Activated T-helper 9 cell treated with anti-CD3 and anti-CD28 coated beads, Interleukin-2, amount 50 U/mL, for 16 hours (primary cell): ENCODE results near the gene DOK5.
"Not testable (repeated sequence)": the region's sequence is repeated elsewhere in the genome, so short reads cannot be mapped to it uniquely, and the experiment has no call there.

Experiments used
- DNase-seq: peaks from one replicate; pipeline ENCODE4 v3.0.0-alpha.2; 2020; ENCODE audit warnings: low read depth

DOK5 gene

DNA sequence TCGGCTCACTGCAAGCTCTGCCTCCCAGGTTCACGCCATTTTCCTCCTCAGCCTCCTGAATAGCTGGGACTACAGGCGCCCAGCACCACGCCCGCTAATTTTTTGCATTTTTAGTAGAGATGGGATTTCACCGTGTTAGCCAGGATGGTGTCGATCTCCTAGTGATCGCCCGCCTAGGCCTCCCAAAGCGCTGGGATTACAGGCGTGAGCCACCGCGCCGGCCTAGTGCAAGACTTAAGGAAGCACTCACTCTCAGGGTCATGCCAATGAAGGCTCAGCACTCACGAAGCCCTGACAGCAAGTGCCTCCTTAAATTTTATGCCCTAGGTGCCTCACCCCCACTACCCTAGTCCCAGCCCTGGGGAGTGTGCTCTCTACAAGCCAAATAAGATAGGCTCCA, 4.7 kb upstream of the DOK5 start:
- DNase-seq: no peak

DNA sequence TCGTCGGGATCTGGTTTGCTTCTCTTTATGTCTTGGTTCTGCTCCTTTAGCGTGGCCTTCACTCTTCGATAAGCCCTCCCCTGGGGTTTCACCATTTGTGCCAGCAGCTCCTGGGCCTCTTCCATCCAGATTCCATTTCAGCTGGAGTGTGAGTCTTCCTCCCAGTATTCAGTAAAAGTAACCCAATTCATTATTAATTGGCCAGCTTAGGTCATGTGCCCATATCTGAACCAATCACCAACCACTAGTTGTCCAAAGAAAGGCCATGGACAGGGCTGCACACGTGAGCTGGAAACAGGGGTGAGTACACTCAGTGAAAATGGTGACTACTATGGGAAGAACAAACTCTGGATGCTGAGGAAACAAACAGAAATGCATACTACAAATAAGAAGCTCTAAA, 2.8 kb upstream of the DOK5 start:
- DNase-seq: no peak

DNA sequence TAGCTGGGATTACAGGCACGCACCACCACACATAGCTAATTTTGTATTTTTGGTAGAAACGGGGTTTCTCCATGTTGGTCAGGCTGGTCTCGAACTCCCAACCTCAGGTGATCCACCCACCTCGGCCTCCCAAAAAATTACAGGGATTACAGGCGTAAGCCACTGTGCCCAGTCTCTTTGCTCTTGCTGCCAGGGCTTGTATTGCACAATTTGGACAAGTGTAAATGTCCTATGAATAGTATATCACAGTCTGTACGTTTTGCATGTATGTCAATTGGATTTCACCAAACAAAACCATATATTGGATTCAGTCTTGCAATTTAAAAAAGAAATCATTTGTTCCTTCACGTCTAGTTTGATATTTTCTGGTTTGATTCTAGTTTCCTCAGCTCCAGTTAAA, 2.1 kb upstream of the DOK5 start:
- DNase-seq: no peak

GRCh38 chr20:54474046-54474445, 1.3 kb upstream of the DOK5 start:
- no peak for DNase-seq

GRCh38 chr20:54474866-54475265, 527 bp upstream of the DOK5 start:
- no peak for DNase-seq

GRCh38 chr20:54476169-54477009, 996 bp downstream of the DOK5 start:
- no peak for DNase-seq

GRCh38 chr20:54477191-54477955, 2.0 kb downstream of the DOK5 start:
- DNase-seq: no peak

GRCh38 chr20:54479138-54479906, 3.9 kb downstream of the DOK5 start:
- DNase-seq: no peak

DNA sequence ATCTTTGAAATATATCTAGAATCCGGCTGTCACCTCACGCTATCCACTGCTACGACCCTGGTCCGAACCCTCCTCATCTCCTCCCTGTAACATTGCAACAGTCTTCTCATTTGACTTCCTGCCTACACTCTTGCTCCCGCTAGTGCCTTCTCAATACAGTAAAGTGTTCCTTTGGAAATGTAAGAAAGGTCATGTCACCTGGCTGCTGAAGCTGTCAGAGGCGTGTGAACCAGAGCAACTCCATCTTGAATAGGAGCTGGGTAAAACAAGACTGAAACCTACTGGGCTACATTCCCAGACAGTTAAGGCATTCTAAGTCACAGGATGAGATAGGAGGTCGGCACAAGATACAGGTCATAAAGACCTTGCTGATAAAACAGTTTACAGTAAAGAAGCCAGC, 4.5 kb downstream of the DOK5 start:
- not testable (repeated sequence) for DNase-seq

DNA sequence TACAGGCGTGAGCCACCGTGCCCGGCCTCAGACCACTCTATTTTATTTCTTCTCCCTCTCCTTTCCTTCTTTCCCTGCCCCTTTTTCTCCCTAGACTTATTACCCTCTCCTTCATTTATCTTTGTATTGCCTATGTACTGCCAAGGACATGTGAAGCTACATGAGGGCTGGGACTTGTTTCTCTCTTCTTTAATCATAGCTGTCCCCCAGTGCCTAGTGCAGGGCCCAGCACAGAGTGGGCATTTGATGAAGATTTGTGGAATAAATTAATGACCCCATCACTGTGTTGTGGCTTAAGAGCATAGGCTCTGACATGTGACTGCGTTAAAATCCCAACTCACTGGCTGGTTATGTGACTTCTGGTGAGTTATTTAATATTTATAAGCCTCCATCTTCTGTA, 6.0 kb downstream of the DOK5 start:
- no peak for DNase-seq

GRCh38 chr20:54485631-54486030, 10.2 kb downstream of the DOK5 start:
- DNase-seq: no peak

DNA sequence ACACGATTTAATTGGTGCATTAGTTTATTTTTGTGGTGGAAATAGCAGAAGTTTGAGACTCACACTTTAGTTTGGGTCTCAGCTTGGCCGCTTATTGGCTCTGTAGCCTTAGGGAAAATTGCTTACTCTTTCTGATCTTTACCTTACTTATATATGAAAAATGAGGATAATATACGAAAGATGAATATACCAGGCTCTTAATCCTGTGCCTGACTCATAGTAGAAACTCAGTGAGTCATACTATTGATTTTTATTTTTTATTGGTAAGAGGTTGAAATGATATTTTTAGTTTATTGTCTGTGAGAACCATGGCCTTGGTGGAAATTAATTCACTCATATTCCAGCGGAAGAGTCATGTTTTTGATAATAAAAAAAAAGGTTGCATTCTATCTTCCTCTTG, 11.2 kb downstream of the DOK5 start:
- DNase-seq: no peak

DNA sequence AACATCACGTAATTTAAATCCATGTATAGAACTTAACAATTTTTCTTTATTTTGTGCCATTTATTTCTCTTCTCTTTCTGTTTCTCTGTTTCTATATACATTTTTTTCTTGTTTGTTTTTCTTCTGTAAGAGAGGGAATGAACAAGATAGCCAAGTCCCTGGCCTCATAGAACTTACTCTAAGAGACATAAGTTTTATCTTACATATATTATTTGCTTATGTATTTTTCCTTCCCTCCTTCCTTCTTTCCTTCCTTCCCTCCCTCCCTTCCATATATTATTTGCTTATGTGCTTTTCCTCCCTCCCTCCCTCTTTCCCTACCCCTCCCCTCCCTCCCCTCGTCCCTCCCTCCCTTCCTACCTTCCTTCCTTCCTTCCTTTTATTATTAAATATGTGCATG, 13.0 kb downstream of the DOK5 start:
- DNase-seq: no peak

GRCh38 chr20:54491506-54491905, 16.1 kb downstream of the DOK5 start:
- DNase-seq: no peak

DNA sequence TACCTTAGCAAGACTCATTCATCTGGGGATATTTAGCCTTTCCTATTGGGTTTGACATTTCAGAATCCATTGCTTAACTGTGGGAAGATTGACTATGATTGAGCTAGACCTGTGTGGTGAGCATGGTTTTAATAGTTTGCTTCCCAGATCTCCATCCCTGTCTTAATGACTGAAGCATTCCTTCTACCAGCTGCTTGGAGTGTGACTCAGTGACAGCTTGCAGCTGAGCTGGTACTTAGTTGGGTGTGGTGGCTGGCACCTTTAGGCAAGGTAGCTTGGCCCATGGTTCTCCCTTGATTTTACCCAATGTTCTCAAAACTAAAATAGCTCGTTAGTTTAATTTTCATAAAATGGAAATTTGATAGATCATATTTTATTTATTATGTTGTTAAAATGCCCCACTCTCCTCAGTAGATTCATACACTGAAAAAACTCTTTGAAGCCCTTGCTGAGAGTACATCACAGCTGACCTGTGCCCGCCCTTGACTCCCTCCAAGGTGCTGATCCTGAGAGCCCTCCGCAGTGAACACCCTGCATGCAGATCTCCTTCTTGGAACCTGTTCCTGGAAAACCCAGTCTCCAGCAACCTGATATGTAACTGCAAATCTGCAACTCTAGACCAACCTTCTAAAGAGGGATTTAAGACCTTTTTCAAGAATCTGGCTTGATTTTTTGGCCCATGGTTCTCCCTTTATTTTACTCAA, 19.1 kb downstream of the DOK5 start:
- no peak for DNase-seq

GRCh38 chr20:54497931-54498718, 22.7 kb downstream of the DOK5 start:
- no peak for DNase-seq

DNA sequence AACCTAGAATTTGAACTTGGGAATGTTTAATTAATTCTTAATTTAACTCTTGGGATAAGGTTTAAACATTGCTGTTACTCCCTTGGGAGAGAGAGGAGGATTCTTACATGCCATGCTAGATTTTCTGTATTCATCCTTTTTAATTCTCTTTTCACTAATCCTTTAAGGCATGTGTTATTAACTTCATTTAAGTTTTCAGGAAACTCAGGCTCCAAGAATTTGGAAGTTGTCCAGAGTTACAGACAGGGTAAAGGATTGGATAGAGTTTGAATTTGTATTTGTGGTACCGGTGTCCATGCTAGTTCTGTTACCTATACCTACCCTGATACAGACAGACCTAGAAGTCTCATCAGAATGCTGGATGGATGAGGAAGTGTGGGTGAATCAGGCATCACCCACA, 23.7 kb downstream of the DOK5 start:
- DNase-seq: no peak

DNA sequence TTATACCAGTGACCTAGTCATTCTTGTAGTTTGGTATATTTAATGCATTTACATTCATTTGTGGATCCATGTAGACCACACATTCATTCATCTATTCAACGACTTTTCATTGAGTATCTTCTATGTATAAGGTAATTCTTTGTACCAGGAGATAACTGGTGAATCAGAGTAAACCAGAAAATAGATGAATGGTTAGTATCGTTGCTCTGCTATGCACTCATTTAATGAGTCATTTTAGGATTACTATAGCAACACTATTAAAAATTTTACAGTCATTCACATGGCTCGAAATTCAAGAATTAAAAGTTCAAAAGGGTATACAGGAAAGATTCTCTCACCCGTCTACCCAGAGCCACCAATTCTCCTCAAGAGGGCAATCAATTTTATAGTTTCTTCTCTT, 26.8 kb downstream of the DOK5 start:
- DNase-seq: no peak

- DNase-seq: no peak
Measured at GRCh38 chr20:54506643-54507042, 31.2 kb downstream of the DOK5 start.

- no peak for DNase-seq
Measured at GRCh38 chr20:54510541-54511129, 35.2 kb downstream of the DOK5 start.

GRCh38 chr20:54512694-54513093, 37.3 kb downstream of the DOK5 start:
- DNase-seq: no peak
